Measurements from ENCODE around the gene NFAT5. TPM values are rescaled to one million over a fixed set of nuclear protein-coding genes. Genes with fewer than 3 reads are reported as not detected.

The NFAT5 gene
- total RNA-seq, 2 experiments from 2014 or later = 6.7 to 29.7 TPM

- Histone ChIP-seq H3K27ac (ENCODE audit: low read depth, low read length, poor library complexity, severe bottlenecking) (no peak overlapping the region), H3K4me3 (ENCODE audit: low read depth, low read length, poor library complexity, severe bottlenecking) (no peak overlapping the region)
- BruUV-seq (replicated peaks) = no TSS peak
These were observed 42.9 kb upstream of the NFAT5 start for GRCh38 chr16:69522732-69523404.

GRCh38 chr16:69523566-69524305 lies 42.0 kb upstream of the NFAT5 start:
- H3K4me3 ChIP-seq (ENCODE audit: low read depth, low read length, poor library complexity, severe bottlenecking) = no peak overlapping the region
- H3K9me3 ChIP-seq (ENCODE audit: low read length) = peaks cover 12% of the 10 kb centered on the region; the same call in 1 of the 2 replicates
- no peak overlapping the region for H3K4me2 ChIP-seq (ENCODE audit: low read length)
- H3K36me3 ChIP-seq (ENCODE audit: insufficient read depth, low read length) = no peaks in the 10 kb centered on the region
- DNase-seq (ENCODE audit: low spot score) = no peak
- ChIA-PET CTCF (ENCODE audit: unreplicated experiment) (no interaction called here), POLR2A (no interaction called here)
- peaks cover 6% of the 10 kb centered on the region for H3K4me1 ChIP-seq (ENCODE audit: insufficient read depth, low read length, poor library complexity, severe bottlenecking)
- no peaks in the 10 kb centered on the region for H3K9me2 ChIP-seq (ENCODE audit: insufficient read depth, low read length)
- no peak for TF ChIP-seq CTCF (conservative IDR thresholded peaks at IDR 0.05; ENCODE audit: low read length)
- no peak for TF ChIP-seq EZH2phosphoT487 (IDR thresholded peaks at IDR 0.05; ENCODE audit: borderline replicate concordance, low read depth, low read length)
- H3K27ac ChIP-seq (ENCODE audit: low read depth, low read length, poor library complexity, severe bottlenecking) = no peak overlapping the region
- no peaks in the 10 kb centered on the region for H3K79me2 ChIP-seq (ENCODE audit: insufficient read depth, low read depth, low read length)
- intact Hi-C loops (cut with micrococcal nuclease; ENCODE audit: unreplicated experiment) = no loop called here
- no TSS peak for BruUV-seq (replicated peaks)
- H4K20me1 ChIP-seq (ENCODE audit: insufficient read depth, low read length) = no peaks in the 10 kb centered on the region
- H2AFZ ChIP-seq (ENCODE audit: low read length) = peak overlapping the region; percentile 93; the same call in 1 of the 2 replicates

More at GRCh38 chr16:69522732-69523404, 42.9 kb upstream of the NFAT5 start:
- Histone ChIP-seq H3K4me1 (ENCODE audit: insufficient read depth, low read length, poor library complexity, severe bottlenecking) (peaks cover 6% of the 10 kb centered on the region), H3K36me3 (ENCODE audit: insufficient read depth, low read length) (no peaks in the 10 kb centered on the region), H2AFZ (ENCODE audit: low read length) (peak overlapping the region; percentile 93), H3K4me2 (ENCODE audit: low read length) (peak overlapping the region; percentile 10; the same call in 1 of the 2 replicates), H3K79me2 (ENCODE audit: insufficient read depth, low read depth, low read length) (no peaks in the 10 kb centered on the region), H4K20me1 (ENCODE audit: insufficient read depth, low read length) (no peaks in the 10 kb centered on the region), H3K9me2 (ENCODE audit: insufficient read depth, low read length) (no peaks in the 10 kb centered on the region), H3K9me3 (ENCODE audit: low read length) (peaks cover 12% of the 10 kb centered on the region; the same call in 1 of the 2 replicates)
- ChIA-PET CTCF (ENCODE audit: unreplicated experiment) (no interaction called here), POLR2A (interaction anchor here (0.9 kb wide), 1 partner anchor 17 kb away, joined by 4 read pairs; no protein-coding TSS in a partner anchor)
- no peak for TF ChIP-seq EZH2phosphoT487 (IDR thresholded peaks at IDR 0.05; ENCODE audit: borderline replicate concordance, low read depth, low read length)
- no peak for TF ChIP-seq CTCF (conservative IDR thresholded peaks at IDR 0.05; ENCODE audit: low read length)
- peak; percentile 46 for DNase-seq (ENCODE audit: low spot score)
- intact Hi-C loops (cut with micrococcal nuclease; ENCODE audit: unreplicated experiment) = no loop called here
